Suppressor macrophage (primary cell): Measurements from ENCODE around the gene TRAFD1.
"Not testable (repeated sequence)": the region's sequence is repeated elsewhere in the genome, so short reads cannot be mapped to it uniquely, and the experiment has no call there.

Source experiments
- DNase-seq, 4 experiments: peaks; one replicate each; pipeline ENCODE4 v3.0.0-alpha.2; 2020 to 2022

Gene TRAFD1

DNA sequence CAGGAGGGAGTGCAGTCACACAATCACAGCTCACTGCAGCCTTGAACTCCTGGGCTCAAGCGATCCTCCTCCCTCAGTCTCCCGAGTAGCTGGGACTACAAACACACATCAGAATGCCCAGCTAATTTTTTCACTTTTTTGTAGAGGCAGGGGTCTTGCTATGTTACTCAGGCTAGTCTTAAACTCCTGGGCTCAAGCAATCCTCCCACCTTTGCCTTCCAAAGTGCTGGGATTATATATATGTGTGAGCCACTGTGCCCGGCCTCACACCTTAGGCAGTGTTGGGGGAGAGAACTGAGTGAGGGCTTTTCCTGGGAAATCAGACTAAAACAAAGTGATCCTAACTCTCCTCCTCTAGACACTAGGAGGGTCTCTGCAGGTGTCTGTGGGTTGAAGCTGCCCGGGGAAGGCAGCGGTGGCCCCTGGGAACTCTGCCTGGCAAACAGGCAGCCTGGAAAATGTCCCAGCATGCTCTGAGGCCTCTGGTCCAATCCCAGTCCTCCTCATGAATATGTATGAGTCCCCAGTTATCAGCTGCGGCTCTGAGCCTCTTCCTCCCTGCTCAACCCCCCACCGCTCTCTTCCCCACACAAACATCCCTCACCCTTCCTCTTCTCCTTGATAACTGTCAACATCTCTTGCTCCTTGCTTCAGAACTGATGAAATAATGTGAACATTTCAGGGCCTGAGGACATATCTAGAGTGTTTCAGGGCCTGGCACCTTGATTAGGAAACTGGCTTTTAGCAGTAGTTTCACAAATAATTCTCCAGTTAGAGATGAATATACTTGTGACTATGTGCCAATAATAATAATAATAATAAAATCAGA is 8.9 kb upstream of the TRAFD1 start:
- peak; percentile 62 to 81 (median 78) for DNase-seq

DNA sequence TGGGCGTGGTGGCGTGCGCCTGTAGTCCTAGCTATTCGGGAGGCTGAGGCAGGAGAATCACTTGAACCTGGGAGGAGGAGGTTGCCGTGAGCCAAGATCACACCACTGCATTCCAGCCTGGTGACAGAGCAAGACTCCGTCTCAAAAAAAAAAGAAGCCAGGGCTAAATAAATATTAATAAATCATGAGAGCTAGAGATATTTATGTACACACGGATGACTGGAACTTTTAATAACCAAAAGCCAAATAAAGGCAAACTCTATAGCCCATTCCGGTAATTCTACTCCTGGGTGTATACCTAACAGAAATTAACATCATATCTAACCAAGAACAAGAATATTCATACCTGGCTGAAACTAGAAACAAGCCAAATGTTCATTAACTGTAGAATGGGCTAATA is 7.7 kb upstream of the TRAFD1 start:
- DNase-seq, result no peak

DNA sequence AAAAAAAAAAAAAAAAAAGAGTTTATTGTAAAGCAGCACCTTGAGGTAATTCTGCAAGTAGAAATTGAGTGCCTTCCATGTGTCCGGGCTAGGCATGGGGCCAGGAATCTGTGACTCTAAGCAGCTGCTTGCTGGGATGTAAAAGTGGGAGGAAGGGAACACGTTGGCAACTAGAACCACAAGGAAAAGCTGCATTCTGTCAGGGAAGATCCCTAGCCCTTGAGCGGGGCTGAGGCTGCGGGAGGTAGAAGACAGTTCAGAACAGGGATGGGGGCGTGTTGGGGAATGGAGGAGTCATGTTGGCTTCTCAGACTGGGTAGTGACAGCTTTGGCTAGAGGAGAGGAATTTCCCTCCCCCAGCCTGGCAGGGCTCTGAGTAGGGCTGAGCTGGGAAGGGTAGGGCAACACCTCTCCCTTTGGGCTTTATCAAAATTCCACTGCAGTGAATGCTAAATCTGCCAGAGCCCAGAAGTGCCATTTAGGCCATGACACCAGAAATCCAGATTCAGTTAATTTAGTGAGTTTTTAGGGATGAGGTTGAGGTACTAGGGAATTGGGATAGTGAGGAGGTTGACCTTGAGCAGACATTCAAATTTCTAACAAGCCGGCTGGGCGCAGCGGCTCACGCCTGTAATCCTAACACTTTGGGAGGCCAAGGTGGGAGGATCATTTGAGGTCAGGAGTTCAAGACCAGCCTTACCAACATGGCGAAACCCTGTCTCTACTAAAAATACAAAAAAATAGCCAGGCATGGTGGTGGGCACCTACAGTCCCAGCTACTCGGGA is 3.4 kb upstream of the TRAFD1 start:
- no peak for DNase-seq

- no peak for DNase-seq
Measured at GRCh38 chr12:112122823-112123690, 2.3 kb upstream of the TRAFD1 start.

- no peak for DNase-seq
Measured at GRCh38 chr12:112124918-112125249, 476 bp upstream of the TRAFD1 start.

DNA sequence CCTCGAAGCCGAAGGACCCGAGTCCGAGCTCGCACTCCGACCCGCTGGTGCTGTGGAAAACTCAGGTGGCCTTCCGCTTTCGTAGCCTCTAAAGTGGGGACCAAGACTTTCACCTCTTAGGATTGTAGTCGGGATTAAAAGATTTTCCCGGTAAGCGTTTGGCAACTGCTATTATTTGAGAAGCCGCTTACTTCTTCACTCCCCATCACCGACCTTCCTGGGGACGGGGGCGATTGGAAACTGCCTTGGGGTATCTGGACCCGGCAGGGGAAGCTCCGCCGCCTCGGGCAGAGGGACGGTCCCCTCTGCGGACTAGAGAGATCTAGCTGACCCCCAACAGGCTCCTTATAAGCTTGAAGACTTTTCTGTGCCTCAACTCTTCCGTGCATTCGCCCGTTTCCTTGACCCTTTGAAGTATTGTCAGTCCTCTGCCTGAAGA is 659 bp downstream of the TRAFD1 start:
- peak in 2 of 4 experiments; percentile 17 to 43 for DNase-seq

GRCh38 chr12:112126911-112127310 is 1.6 kb downstream of the TRAFD1 start:
- no peak for DNase-seq

- DNase-seq, result peak; percentile 23 to 71 (median 50)
Measured at GRCh38 chr12:112130441-112130998, 5.2 kb downstream of the TRAFD1 start.

GRCh38 chr12:112131686-112132085 is 6.3 kb downstream of the TRAFD1 start:
- DNase-seq, result no peak

DNA sequence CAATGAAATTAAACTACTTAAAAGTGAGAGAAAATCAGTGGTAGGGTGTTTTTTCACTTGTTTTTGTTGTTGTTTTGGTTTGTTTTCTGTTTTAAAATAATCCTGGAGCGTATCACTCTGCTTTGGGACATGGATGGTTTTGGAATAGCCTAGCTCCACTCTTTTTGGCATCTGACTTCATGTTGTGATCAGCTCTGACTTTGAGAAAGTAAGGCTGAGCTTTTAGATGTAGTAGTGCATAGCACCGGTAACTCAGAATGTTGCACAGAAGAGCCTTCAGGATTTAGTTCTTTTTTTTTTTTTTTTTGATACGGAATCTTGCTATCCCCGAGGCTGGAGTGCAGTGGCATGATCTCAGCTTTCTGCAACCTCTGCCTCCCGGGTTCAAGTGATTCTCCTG is 8.1 kb downstream of the TRAFD1 start:
- no peak for DNase-seq

DNA sequence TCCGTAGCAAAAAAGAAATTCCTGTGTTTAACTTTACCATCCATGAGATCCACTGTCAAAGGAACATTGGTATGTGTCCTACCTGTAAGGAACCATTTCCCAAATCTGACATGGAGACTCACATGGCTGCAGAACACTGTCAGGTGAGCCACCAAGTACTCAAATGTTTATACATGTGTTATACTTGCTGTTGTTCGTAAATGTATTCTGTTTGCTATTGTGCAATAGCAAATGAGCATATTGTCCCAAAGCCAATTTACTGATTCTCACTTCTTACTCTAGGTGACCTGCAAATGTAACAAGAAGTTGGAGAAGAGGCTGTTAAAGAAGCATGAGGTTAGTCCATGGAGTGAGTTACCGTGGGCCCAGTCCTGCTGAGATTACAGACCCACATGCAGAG is 9.4 kb downstream of the TRAFD1 start:
- no peak for DNase-seq

DNA sequence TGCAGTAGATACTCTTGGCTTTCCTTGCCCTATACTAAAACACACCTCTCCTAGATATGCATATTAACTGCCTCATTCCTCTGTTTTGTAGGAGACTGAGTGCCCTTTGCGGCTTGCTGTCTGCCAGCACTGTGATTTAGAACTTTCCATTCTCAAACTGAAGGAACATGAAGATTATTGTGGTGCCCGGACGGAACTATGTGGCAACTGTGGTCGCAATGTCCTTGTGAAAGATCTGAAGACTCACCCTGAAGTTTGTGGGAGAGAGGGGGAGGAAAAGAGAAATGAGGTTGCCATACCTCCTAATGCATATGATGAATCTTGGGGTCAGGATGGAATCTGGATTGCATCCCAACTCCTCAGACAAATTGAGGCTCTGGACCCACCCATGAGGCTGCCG is 15.4 kb downstream of the TRAFD1 start:
- DNase-seq, result peak; percentile 67 to 79 (median 76)

DNA sequence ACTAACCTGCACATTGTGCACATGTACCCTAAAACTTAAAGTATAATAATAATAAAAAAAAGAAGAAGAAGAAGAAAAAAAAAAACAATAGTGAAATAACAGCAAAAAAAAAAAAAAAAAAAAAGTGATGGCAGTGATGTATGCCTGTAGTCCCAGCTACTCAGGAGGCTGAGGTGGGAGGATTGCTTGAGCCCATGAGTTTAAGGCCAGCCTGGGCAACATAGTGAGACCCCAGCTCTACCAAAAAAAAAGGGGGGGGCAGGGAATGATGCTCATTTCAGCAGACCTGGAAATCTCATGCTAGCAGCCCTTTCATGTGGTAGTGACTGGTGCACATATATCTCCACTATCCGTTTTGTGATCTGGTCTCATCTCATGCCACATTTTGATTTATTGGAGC is 20.8 kb downstream of the TRAFD1 start:
- no peak for DNase-seq

DNA sequence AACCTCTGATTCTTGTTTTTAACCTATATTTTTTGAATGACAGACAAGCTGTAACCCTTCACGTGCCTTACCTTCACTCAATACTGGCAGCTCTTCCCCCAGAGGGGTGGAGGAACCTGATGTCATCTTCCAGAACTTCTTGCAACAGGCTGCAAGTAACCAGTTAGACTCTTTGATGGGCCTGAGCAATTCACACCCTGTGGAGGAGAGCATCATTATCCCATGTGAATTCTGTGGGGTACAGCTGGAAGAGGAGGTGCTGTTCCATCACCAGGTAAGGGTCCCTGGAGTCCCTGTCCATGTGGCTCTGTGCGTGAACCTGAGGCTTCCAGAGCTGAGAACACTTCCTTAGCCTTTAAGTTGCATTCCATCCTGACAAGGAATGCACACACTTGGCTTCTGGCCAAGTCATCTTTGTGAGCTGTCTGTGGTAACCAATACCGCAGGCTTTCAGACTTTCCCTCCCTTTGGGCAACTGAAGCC is 22.7 kb downstream of the TRAFD1 start:
- DNase-seq, result no peak

DNA sequence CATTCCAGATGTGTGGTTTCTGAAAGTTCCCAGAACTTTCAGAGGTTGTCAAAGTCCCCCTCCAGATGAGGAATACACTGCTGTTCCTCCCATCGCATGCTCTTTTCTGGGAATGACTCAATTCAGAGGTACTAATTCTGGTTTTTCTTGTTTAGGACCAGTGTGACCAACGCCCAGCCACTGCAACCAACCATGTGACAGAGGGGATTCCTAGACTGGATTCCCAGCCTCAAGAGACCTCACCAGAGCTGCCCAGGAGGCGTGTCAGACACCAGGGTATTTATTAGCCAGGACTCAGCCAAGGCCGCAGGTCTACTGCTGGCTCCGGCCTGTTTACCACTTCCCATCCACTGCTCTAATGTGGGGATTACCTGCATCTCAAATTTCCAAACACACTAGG is 24.2 kb downstream of the TRAFD1 start:
- DNase-seq, result no peak

GRCh38 chr12:112151766-112152541 is 26.6 kb downstream of the TRAFD1 start:
- no peak for DNase-seq

DNA sequence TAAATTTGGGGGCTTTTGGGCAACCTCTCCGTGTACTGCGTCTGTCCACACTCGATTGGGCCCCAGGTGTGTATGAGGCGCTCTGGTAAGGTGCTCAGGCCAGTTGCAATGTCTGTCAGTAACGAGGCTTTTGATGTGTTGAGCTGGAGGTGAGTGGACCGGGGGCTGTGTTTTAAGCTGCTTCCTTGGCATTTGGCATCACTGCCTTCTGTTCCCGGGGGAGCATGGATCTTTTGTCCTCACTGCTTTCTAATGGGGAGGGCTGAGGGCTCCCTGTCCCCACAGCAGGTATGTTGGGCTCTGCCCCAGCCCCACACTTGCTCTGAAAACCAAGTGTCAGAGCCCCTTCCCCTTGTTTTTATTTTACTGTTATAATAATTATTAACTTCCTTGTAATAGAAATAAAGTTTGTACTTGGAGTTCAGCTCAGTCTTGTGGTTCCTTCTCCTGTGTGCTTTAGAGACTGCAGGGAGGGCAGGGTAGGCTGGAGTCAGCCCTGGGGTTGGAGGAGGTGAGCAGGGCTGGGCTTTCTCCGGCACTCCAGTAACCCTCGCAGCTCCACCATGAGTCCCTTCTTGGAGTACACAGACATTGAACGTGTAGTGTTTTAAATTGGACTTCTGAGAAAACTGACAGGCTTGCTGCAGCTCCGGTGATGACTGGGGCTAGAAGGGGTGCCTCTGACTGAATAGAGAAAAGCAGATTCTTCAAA is 28.0 kb downstream of the TRAFD1 start:
- DNase-seq, result no peak

- no peak for DNase-seq
Measured at GRCh38 chr12:112153893-112154219, 28.5 kb downstream of the TRAFD1 start.

GRCh38 chr12:112158461-112159145 is 33.2 kb downstream of the TRAFD1 start:
- DNase-seq, result not testable (repeated sequence)

GRCh38 chr12:112159146-112159541 is 33.8 kb downstream of the TRAFD1 start:
- no peak for DNase-seq

- DNase-seq, result no peak
Measured at GRCh38 chr12:112160611-112161010, 35.3 kb downstream of the TRAFD1 start.
